NT2/D1 (cell line): ENCODE data around the gene SYPL2.

Experiments
- SUZ12 ChIP-seq: IDR thresholded peaks from 2 replicates; pipeline ENCODE4 v1.6.1; 2011; ENCODE audit not compliant: insufficient read length, insufficient read depth; ENCODE audit errors: extremely low read depth
- ZNF274 ChIP-seq: IDR thresholded peaks from 2 replicates; pipeline ENCODE4 v1.6.1; 2011; ENCODE audit warnings: mild to moderate bottlenecking, low read depth, low read length

DNA sequence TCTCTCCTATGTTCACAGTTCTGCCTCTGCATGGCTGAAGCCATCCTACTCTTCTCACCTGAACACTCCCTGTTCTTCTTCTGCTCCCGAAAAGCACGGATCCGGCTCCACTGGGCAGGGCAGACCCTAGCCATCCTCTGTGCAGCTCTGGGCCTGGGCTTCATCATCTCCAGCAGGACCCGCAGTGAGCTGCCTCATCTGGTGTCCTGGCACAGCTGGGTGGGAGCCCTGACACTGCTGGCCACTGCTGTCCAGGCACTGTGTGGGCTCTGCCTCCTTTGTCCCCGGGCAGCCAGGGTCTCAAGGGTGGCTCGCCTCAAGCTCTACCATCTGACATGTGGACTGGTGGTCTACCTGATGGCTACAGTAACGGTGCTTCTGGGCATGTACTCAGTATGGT lies 29.4 kb downstream of the SYPL2 start:
- no peak for TF ChIP-seq ZNF274
- TF ChIP-seq SUZ12: no peak
